Measurements from ENCODE around the gene GRIN3A.
"Not testable (repeated sequence)": the region's sequence is repeated elsewhere in the genome, so short reads cannot be mapped to it uniquely, and the experiment has no call there.

Gene GRIN3A

GRCh38 chr9:101736717-101737116 is 1.7 kb downstream of the GRIN3A start:
- Histone ChIP-seq H4K20me1 (ENCODE audit: insufficient read depth, low read length) (no peaks in the 10 kb centered on the region), H3K4me1 (ENCODE audit: insufficient read depth, low read length) (no peaks in the 10 kb centered on the region), H3K27me3 (ENCODE audit: insufficient read depth, low read length, poor library complexity) (no peaks in the 10 kb centered on the region), H3K79me2 (ENCODE audit: insufficient read depth, low read length) (no peaks in the 10 kb centered on the region), H2AFZ (ENCODE audit: low read depth, low read length) (no peak overlapping the region), H3K9ac (ENCODE audit: low read depth, low read length) (no peak overlapping the region), H3K36me3 (ENCODE audit: insufficient read depth, low read length) (no peaks in the 10 kb centered on the region), H3K4me2 (ENCODE audit: insufficient read depth, low read length) (no peak overlapping the region), H3K4me3 (ENCODE audit: low read depth in 1 of 2, low read length in 2 of 2) (no peak overlapping the region), H3K9me3 (ENCODE audit: insufficient read depth, low read length, severe bottlenecking) (peaks cover 2% of the 10 kb centered on the region), H3K27ac (ENCODE audit: low read length) (no peak overlapping the region)
- no peak for TF ChIP-seq EZH2 (IDR thresholded peaks at IDR 0.05; ENCODE audit: borderline replicate concordance, low read depth, low read length, severe bottlenecking)
- TF ChIP-seq, protein P1, sequence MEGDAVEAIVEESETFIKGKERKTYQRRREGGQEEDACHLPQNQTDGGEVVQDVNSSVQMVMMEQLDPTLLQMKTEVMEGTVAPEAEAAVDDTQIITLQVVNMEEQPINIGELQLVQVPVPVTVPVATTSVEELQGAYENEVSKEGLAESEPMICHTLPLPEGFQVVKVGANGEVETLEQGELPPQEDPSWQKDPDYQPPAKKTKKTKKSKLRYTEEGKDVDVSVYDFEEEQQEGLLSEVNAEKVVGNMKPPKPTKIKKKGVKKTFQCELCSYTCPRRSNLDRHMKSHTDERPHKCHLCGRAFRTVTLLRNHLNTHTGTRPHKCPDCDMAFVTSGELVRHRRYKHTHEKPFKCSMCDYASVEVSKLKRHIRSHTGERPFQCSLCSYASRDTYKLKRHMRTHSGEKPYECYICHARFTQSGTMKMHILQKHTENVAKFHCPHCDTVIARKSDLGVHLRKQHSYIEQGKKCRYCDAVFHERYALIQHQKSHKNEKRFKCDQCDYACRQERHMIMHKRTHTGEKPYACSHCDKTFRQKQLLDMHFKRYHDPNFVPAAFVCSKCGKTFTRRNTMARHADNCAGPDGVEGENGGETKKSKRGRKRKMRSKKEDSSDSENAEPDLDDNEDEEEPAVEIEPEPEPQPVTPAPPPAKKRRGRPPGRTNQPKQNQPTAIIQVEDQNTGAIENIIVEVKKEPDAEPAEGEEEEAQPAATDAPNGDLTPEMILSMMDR (IDR thresholded peaks at IDR 0.05; ENCODE audit: borderline replicate concordance, extremely low read depth, low read length, poor library complexity, severe bottlenecking): no peak
- no peak for DNase-seq
- ATAC-seq (ENCODE audit: insufficient read depth, low read depth): no peak

DNA sequence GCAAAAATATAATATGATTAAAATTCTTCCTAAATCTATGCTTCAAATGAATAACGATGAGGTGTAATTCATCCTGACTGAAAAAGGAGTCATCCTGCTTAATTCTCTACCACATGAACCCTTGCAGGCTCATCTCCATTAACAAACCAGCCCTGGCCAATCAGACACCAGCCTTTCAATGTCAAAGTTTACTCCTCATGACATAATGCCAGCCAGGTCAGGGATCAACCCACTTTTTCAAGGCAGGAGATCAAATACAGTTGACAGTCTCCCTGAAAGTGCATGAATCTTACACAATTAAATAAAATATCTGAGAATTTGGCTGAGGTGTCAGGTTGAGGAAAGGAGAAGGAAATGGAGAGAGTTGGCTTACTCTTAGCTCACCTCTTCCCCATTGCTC is 7.0 kb downstream of the GRIN3A start:
- no peaks in the 10 kb centered on the region for H3K9me3 ChIP-seq (ENCODE audit: insufficient read depth, low read length, severe bottlenecking)
- no peaks in the 10 kb centered on the region for H3K36me3 ChIP-seq (ENCODE audit: insufficient read depth, low read length)
- no peaks in the 10 kb centered on the region for H3K27me3 ChIP-seq (ENCODE audit: insufficient read depth, low read length, poor library complexity)
- no peaks in the 10 kb centered on the region for H4K20me1 ChIP-seq (ENCODE audit: insufficient read depth, low read length)
- no peak for DNase-seq
- no peak overlapping the region for H2AFZ ChIP-seq (ENCODE audit: low read depth, low read length)
- no peak overlapping the region for H3K9ac ChIP-seq (ENCODE audit: low read depth, low read length)
- no peaks in the 10 kb centered on the region for H3K79me2 ChIP-seq (ENCODE audit: insufficient read depth, low read length)
- ATAC-seq (ENCODE audit: insufficient read depth, low read depth): no peak
- no peak overlapping the region for H3K4me3 ChIP-seq (ENCODE audit: low read depth in 1 of 2, low read length in 2 of 2)
- H3K4me1 ChIP-seq (ENCODE audit: insufficient read depth, low read length): no peaks in the 10 kb centered on the region
- TF ChIP-seq EZH2 (IDR thresholded peaks at IDR 0.05; ENCODE audit: borderline replicate concordance, low read depth, low read length, severe bottlenecking): no peak
- TF ChIP-seq, protein P1 (IDR thresholded peaks at IDR 0.05; ENCODE audit: borderline replicate concordance, extremely low read depth, low read length, poor library complexity, severe bottlenecking): no peak
- H3K4me2 ChIP-seq (ENCODE audit: insufficient read depth, low read length): no peak overlapping the region
- H3K27ac ChIP-seq (ENCODE audit: low read length): no peak overlapping the region

DNA sequence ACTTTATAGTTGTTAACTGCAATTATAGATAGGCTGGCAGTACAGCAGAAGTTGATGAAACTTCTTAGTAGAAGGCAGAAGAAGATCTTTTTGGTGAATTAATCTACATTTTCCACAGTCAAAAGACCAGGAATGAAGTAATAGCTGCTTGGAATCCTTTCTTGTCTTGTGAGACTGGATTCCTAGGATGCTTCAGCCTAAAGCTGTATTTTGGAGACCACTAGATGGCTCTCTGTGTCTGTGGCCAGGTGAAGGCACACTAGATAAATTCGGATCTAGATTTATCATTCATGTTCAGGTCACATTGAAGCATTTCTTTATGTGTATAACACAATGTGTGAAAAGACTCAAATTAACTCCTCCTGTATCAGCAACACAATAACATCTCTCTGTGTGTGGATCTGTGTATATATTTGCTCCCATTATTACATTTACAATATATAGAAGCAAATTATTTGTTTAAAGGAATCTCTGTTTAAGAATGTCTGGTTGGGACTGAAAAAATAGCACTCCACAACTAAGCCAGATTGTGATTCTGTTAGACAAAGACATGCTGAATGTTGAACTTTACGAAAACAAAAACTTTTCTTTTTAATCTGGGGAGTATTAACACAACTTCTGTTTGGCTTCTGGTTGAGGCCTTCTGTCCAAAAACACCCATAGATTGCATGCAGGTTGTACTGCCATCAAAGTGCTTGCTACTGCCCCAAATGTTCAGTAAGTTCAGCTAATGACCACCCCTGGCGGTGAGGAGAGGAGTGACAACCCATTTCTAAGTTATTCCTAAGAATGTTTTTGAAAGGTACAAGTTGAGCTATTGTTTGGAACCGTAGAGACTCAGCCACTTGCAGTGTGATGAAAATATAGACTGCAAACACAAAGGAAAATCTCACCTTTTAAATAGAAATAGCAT is 10.6 kb downstream of the GRIN3A start:
- no peak for ATAC-seq (ENCODE audit: insufficient read depth, low read depth)

DNA sequence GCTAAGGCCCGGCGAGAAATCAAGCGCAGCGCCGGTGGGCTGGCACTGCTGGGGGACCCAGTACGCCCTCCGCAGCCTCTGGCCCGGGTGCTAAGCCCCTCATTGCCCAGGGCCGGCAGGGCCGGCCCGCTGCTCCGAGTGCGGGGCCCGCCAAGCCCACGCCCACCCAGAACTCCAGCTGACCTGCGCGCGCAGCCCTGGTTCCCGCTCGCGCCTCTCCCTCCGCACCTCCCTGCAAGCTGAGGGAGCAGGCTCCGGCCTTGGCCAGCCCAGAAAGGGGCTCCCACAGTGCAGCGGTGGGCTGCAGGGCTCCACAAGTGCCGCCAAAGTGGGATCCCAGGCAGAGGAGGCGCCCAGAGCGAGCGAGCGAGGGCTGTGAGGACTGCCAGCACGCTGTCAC is 14.2 kb downstream of the GRIN3A start:
- not testable (repeated sequence) for H3K4me1 ChIP-seq (ENCODE audit: insufficient read depth, low read length); H3K36me3 ChIP-seq (ENCODE audit: insufficient read depth, low read length); H3K27ac ChIP-seq (ENCODE audit: low read length); H3K4me3 ChIP-seq (ENCODE audit: low read depth in 1 of 2, low read length in 2 of 2); H3K79me2 ChIP-seq (ENCODE audit: insufficient read depth, low read length); H3K27me3 ChIP-seq (ENCODE audit: insufficient read depth, low read length, poor library complexity); H3K4me2 ChIP-seq (ENCODE audit: insufficient read depth, low read length); H3K9me3 ChIP-seq (ENCODE audit: insufficient read depth, low read length, severe bottlenecking); H4K20me1 ChIP-seq (ENCODE audit: insufficient read depth, low read length); ATAC-seq (ENCODE audit: insufficient read depth, low read depth); H3K9ac ChIP-seq (ENCODE audit: low read depth, low read length); DNase-seq; H2AFZ ChIP-seq (ENCODE audit: low read depth, low read length)

More for the DNA sequence above, 10.6 kb downstream of the GRIN3A start:
- H2AFZ ChIP-seq (ENCODE audit: low read depth, low read length): no peak overlapping the region
- no peaks in the 10 kb centered on the region for H4K20me1 ChIP-seq (ENCODE audit: insufficient read depth, low read length)
- DNase-seq: no peak
- no peaks in the 10 kb centered on the region for H3K4me1 ChIP-seq (ENCODE audit: insufficient read depth, low read length)
- H3K9me3 ChIP-seq (ENCODE audit: insufficient read depth, low read length, severe bottlenecking): no peaks in the 10 kb centered on the region
- H3K9ac ChIP-seq (ENCODE audit: low read depth, low read length): no peak overlapping the region
- no peaks in the 10 kb centered on the region for H3K36me3 ChIP-seq (ENCODE audit: insufficient read depth, low read length)
- no peaks in the 10 kb centered on the region for H3K79me2 ChIP-seq (ENCODE audit: insufficient read depth, low read length)
- H3K4me3 ChIP-seq (ENCODE audit: low read depth in 1 of 2, low read length in 2 of 2): no peak overlapping the region
- no peak overlapping the region for H3K4me2 ChIP-seq (ENCODE audit: insufficient read depth, low read length)
- TF ChIP-seq EZH2 (IDR thresholded peaks at IDR 0.05; ENCODE audit: borderline replicate concordance, low read depth, low read length, severe bottlenecking): no peak
- TF ChIP-seq, protein P1 (IDR thresholded peaks at IDR 0.05; ENCODE audit: borderline replicate concordance, extremely low read depth, low read length, poor library complexity, severe bottlenecking): peak; percentile 56
- no peak overlapping the region for H3K27ac ChIP-seq (ENCODE audit: low read length)
- H3K27me3 ChIP-seq (ENCODE audit: insufficient read depth, low read length, poor library complexity): no peaks in the 10 kb centered on the region
